BE2C (cell line): ENCODE measurements around the gene PFN1.

Source experiments
- DNase-seq: peaks from one replicate; pipeline ENCODE4 v3.0.0-alpha.2; 2020
- H3K27me3 ChIP-seq: fragments of 250-450 bp; sonication (Bioruptor Pico); 2 replicates; pipeline ENCODE4 v1.5.1; 2020; ENCODE audit warnings: mild to moderate bottlenecking
- H3K36me3 ChIP-seq: fragments of 250-450 bp; sonication (Bioruptor Pico); 2 replicates; pipeline ENCODE4 v1.5.1; 2020; ENCODE audit warnings: mild to moderate bottlenecking
- H3K4me1 ChIP-seq: fragments of 250-450 bp; sonication (Bioruptor Pico); 2 replicates; pipeline ENCODE4 v1.5.1; 2020
- H3K4me3 ChIP-seq: 2 replicates; pipeline ENCODE4 v1.5.1; 2011; ENCODE audit warnings: low read depth, low read length
- H3K9me3 ChIP-seq: fragments of 250-450 bp; sonication (Bioruptor Pico); 2 replicates; pipeline ENCODE4 v1.5.1; 2020
- CTCF ChIP-seq: IDR thresholded peaks from 2 replicates; pipeline ENCODE4 v1.5.1; 2012; ENCODE audit warnings: mild to moderate bottlenecking, low read depth, low read length

Gene PFN1

GRCh38 chr17:4939546-4939795, 8.9 kb downstream of the PFN1 start:
- Histone ChIP-seq H3K9me3 (no peaks in the 10 kb centered on the region), H3K27me3 (no peaks in the 10 kb centered on the region), H3K4me3 (peak overlapping the region; percentile 86), H3K4me1 (no peaks in the 10 kb centered on the region), H3K36me3 (peaks cover 3% of the 10 kb centered on the region)
- TF ChIP-seq CTCF, result no peak
- DNase-seq, result no peak

DNA sequence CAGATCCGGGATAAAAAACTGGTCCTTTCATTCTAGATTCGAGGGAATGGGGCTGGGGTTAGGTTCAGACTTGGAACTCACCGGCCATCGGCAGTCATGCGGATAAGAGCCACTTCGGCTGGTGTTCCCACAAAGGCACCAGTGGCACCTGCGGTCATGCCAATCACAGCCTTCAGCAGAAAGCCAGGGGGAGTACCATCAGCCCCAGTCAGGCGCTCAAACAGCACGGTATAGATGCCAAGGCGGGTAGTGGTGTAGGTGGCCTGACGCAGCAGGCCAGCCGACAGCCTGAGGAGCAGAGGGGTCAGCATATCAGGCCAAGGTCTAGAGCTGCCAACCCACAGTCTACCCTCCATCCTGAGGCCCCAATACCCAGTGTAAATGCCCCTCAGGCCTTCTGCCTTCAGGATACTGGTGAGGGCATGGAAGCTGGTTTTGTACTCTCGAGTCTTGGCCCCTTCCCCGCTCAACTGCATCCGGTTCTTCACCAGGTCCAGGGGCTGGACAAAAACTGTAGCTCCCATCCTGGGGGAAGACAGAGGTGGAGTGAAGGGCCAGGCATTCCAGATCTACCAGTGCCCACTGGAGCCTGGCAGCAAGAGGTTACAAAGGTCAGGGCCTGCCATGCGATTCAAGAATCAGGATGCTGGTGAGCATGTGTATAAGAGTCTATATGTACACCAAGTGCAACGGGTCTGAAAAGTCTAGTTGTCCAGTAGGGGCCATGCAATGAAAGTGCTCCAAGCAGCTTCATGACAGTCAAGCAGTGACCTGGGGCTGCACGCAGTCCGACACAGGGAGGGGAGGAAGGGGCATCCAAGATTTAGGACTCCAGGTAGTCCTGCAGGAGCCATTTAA, 9.4 kb downstream of the PFN1 start:
- H3K9me3 ChIP-seq, result no peaks in the 10 kb centered on the region
- H3K4me1 ChIP-seq, result no peaks in the 10 kb centered on the region
- no peak for TF ChIP-seq CTCF
- peak overlapping the region; percentile 86 for H3K4me3 ChIP-seq
- H3K36me3 ChIP-seq, result no peaks in the 10 kb centered on the region; the same call in none of the 2 replicates
- no peaks in the 10 kb centered on the region for H3K27me3 ChIP-seq
- no peak for DNase-seq

- Histone ChIP-seq H3K9me3 (no peaks in the 10 kb centered on the region), H3K36me3 (no peaks in the 10 kb centered on the region; the same call in none of the 2 replicates), H3K27me3 (no peaks in the 10 kb centered on the region), H3K4me3 (no peak overlapping the region), H3K4me1 (no peaks in the 10 kb centered on the region)
- no peak for DNase-seq
- no peak for TF ChIP-seq CTCF
Observed at GRCh38 chr17:4938069-4938491, 10.2 kb downstream of the PFN1 start.

GRCh38 chr17:4937553-4937952, 10.8 kb downstream of the PFN1 start:
- Histone ChIP-seq H3K9me3 (no peaks in the 10 kb centered on the region), H3K4me1 (no peaks in the 10 kb centered on the region), H3K4me3 (no peak overlapping the region), H3K36me3 (no peaks in the 10 kb centered on the region; the same call in none of the 2 replicates), H3K27me3 (no peaks in the 10 kb centered on the region)
- no peak for TF ChIP-seq CTCF
- DNase-seq, result no peak

GRCh38 chr17:4936436-4936835, 11.9 kb downstream of the PFN1 start:
- no peak overlapping the region for H3K4me3 ChIP-seq
- no peaks in the 10 kb centered on the region for H3K27me3 ChIP-seq
- no peaks in the 10 kb centered on the region; the same call in 1 of the 2 replicates for H3K36me3 ChIP-seq
- TF ChIP-seq CTCF, result no peak
- H3K4me1 ChIP-seq, result no peaks in the 10 kb centered on the region
- no peaks in the 10 kb centered on the region for H3K9me3 ChIP-seq
- DNase-seq, result no peak

DNA sequence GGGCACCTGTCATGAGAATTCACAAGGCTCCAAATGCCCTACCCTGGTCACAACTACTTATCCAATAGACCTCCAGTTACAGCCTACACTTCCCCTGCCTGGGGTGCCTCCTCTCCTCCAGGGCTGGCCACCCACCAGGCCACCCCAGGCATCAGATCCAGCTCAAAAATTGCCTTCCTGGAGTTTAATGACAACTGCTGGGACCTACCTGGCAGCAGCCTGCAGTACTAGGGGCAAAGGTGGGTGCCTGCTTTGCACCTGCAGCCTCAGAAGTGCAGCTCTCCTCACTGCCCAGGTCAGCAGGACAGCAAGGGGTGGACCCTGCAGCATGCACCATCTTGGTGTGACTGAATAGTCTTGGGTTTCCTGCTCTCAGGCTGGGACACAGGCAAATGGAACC, 12.7 kb downstream of the PFN1 start:
- Histone ChIP-seq H3K27me3 (no peaks in the 10 kb centered on the region), H3K4me3 (no peak overlapping the region), H3K9me3 (no peaks in the 10 kb centered on the region), H3K36me3 (no peaks in the 10 kb centered on the region; the same call in 1 of the 2 replicates), H3K4me1 (no peaks in the 10 kb centered on the region)
- DNase-seq, result no peak
- TF ChIP-seq CTCF, result no peak
